IMR-90 (cell line): Measurements from ENCODE around the gene SSR3. TPM values are rescaled to one million over a fixed set of nuclear protein-coding genes. Genes with fewer than 3 reads are reported as not detected.

Source experiments
- ATAC-seq: fragments of 200-7000 bp; cut with Tn5 transposase; 2 replicates; pipeline ENCODE4 v1.9.1; 2020; ENCODE audit warnings: low read depth, mild to moderate bottlenecking, moderate library complexity
- BruUV-seq: library from RNA; stranded (reverse); fragments of 400-500 nt; replicated peaks from 2 replicates; lab custom pipeline; 2021; lab: Mats Ljungman, UMichigan
- CTCF ChIA-PET: fragments of 300-600 bp; formaldehyde crosslinking; extraction: SDS; loops from one replicate; lab custom pipeline; 2021; ENCODE audit warnings: antibody characterized with exemption; lab: Yijun Ruan, JAX
- POLR2A ChIA-PET: fragments of 300-600 bp; sonication (Branson Sonifier 250); formaldehyde crosslinking; loops from one replicate; lab custom pipeline; 2022; ENCODE audit warnings: antibody characterized with exemption; ENCODE audit not compliant: unreplicated experiment; lab: Charles Lee
- DNase-seq: peaks from one replicate; pipeline ENCODE4 v3.0.0; 2013
- H2AFZ ChIP-seq: replicated peaks from 2 replicates; pipeline ENCODE3; 2013; ENCODE audit warnings: low read length, mild to moderate bottlenecking; ENCODE audit not compliant: poor library complexity
- H2AK5ac ChIP-seq: 2 replicates; pipeline ENCODE4 v1.6.1; 2013; ENCODE audit warnings: low read depth, low read length, inconsistent platforms
- H2AK9ac ChIP-seq: replicated peaks from 2 replicates; pipeline ENCODE3; 2013; ENCODE audit warnings: mild to moderate bottlenecking, low read depth, low read length, moderate library complexity; ENCODE audit not compliant: poor library complexity
- H2BK120ac ChIP-seq: 2 replicates; pipeline ENCODE4 v1.6.1; 2013; ENCODE audit warnings: low read depth, low read length, inconsistent platforms
- H2BK15ac ChIP-seq: 3 replicates; pipeline ENCODE4 v1.6.1; 2013; ENCODE audit warnings: low read depth, low read length, inconsistent platforms
- H2BK20ac ChIP-seq: 2 replicates; pipeline ENCODE4 v1.6.1; 2013; ENCODE audit warnings: low read depth, mild to moderate bottlenecking, inconsistent platforms, low read length, moderate library complexity
- H2BK5ac ChIP-seq: 2 replicates; pipeline ENCODE4 v1.6.1; 2013; ENCODE audit warnings: mild to moderate bottlenecking, low read depth, low read length, inconsistent platforms; ENCODE audit not compliant: poor library complexity, severe bottlenecking
- H3K14ac ChIP-seq: replicated peaks from 2 replicates; pipeline ENCODE4 v1.6.1; 2013; ENCODE audit warnings: low read depth, low read length, inconsistent platforms
- H3K18ac ChIP-seq: 2 replicates; pipeline ENCODE4 v1.6.1; 2013; ENCODE audit warnings: low read depth, low read length, control low read depth
- H3K23ac ChIP-seq: 2 replicates; pipeline ENCODE4 v1.6.1; 2013; ENCODE audit warnings: low read depth, low read length, inconsistent platforms
- H3K27ac ChIP-seq: 2 replicates; pipeline ENCODE4 v1.5.1; 2013; ENCODE audit warnings: mild to moderate bottlenecking, control low read depth, low read length; ENCODE audit not compliant: insufficient read depth
- H3K27me3 ChIP-seq: 2 replicates; pipeline ENCODE4 v1.6.1; 2013; ENCODE audit warnings: low read length; ENCODE audit not compliant: control insufficient read depth, insufficient read depth
- H3K36me3 ChIP-seq: 2 replicates; pipeline ENCODE4 v1.6.1; 2013; ENCODE audit warnings: low read length, mixed read lengths; ENCODE audit not compliant: control insufficient read depth, insufficient read depth
- H3K4ac ChIP-seq: 2 replicates; pipeline ENCODE4 v1.6.1; 2013; ENCODE audit warnings: low read depth, low read length, inconsistent platforms
- H3K4me1 ChIP-seq: 2 replicates; pipeline ENCODE4 v1.6.1; 2013; ENCODE audit warnings: low read length, mixed read lengths; ENCODE audit not compliant: control insufficient read depth, insufficient read depth
- H3K4me2 ChIP-seq: 2 replicates; pipeline ENCODE4 v1.6.1; 2013; ENCODE audit warnings: low read depth, mild to moderate bottlenecking, control low read depth, low read length, moderate library complexity
- H3K4me3 ChIP-seq: 2 replicates; pipeline ENCODE4 v1.5.1; 2013; ENCODE audit warnings: low read depth, mild to moderate bottlenecking, control low read depth, low read length, moderate library complexity; ENCODE audit not compliant: insufficient read depth
- H3K56ac ChIP-seq: 2 replicates; pipeline ENCODE4 v1.6.1; 2013; ENCODE audit warnings: low read length, inconsistent platforms; ENCODE audit not compliant: insufficient read depth; ENCODE audit errors: extremely low read depth
- H3K79me1 ChIP-seq, 2 experiments: 2 replicates each; pipeline ENCODE4 v1.6.1; 2013; ENCODE audit warnings: low read length in 2 of 2, inconsistent platforms in 1 of 2, low read depth in 1 of 2
- H3K9ac ChIP-seq: 2 replicates; pipeline ENCODE4 v1.6.1; 2013; ENCODE audit warnings: low read depth, low read length, control low read depth
- H3K9me1 ChIP-seq: 2 replicates; pipeline ENCODE4 v1.6.1; 2013; ENCODE audit warnings: low read length, inconsistent platforms; ENCODE audit not compliant: insufficient read depth
- H3K9me3 ChIP-seq: 2 replicates; pipeline ENCODE4 v1.6.1; 2013; ENCODE audit warnings: low read length; ENCODE audit not compliant: control insufficient read depth, insufficient read depth
- H4K20me1 ChIP-seq: 2 replicates; pipeline ENCODE4 v1.6.1; 2013; ENCODE audit warnings: low read length, inconsistent platforms; ENCODE audit not compliant: insufficient read depth
- H4K5ac ChIP-seq: 2 replicates; pipeline ENCODE4 v1.6.1; 2013; ENCODE audit warnings: mild to moderate bottlenecking, low read depth, low read length, control low read depth
- H4K8ac ChIP-seq, 2 experiments: 2 replicates each; pipeline ENCODE4 v1.6.1; 2013; ENCODE audit warnings: low read depth in 2 of 2, low read length in 2 of 2, control low read depth in 1 of 2, inconsistent platforms in 1 of 2
- H4K91ac ChIP-seq: 2 replicates; pipeline ENCODE4 v1.6.1; 2013; ENCODE audit warnings: low read depth, low read length, inconsistent platforms; ENCODE audit not compliant: insufficient read depth
- BHLHE40 ChIP-seq: fragments of 150-350 bp; IDR thresholded peaks from 2 replicates; pipeline ENCODE4 v1.6.1; 2016; ENCODE audit warnings: mild to moderate bottlenecking, low read depth, low read length
- CEBPB ChIP-seq: IDR thresholded peaks from 2 replicates; pipeline ENCODE4 v1.6.1; 2012; ENCODE audit warnings: low read depth, low read length, improper control_type of control experiment
- CHD1 ChIP-seq: IDR thresholded peaks from 2 replicates; pipeline ENCODE4 v1.6.1; 2012; ENCODE audit warnings: low read depth, low read length, improper control_type of control experiment
- CTCF ChIP-seq: conservative IDR thresholded peaks from 2 replicates; pipeline ENCODE4 v1.5.1; 2012; ENCODE audit warnings: mild to moderate bottlenecking, low read depth, low read length, improper control_type of control experiment
- ELK1 ChIP-seq: fragments of 150-350 bp; IDR thresholded peaks from 2 replicates; pipeline ENCODE4 v1.6.1; 2016; ENCODE audit warnings: low read depth, mild to moderate bottlenecking, low read length, moderate library complexity, borderline replicate concordance
- FOS ChIP-seq: fragments of 150-350 bp; IDR thresholded peaks from 2 replicates; pipeline ENCODE4 v1.6.1; 2016; ENCODE audit warnings: low read depth, low read length
- MAFK ChIP-seq: IDR thresholded peaks from 2 replicates; pipeline ENCODE4 v1.6.1; 2012; ENCODE audit warnings: low read depth, low read length, improper control_type of control experiment
- MAZ ChIP-seq: IDR thresholded peaks from 2 replicates; pipeline ENCODE4 v1.6.1; 2012; ENCODE audit warnings: low read depth, mild to moderate bottlenecking, low read length, improper control_type of control experiment, moderate library complexity, borderline replicate concordance
- MXI1 ChIP-seq: IDR thresholded peaks from 2 replicates; pipeline ENCODE4 v1.6.1; 2012; ENCODE audit warnings: low read depth, mild to moderate bottlenecking, low read length, moderate library complexity, borderline replicate concordance
- NFE2L2 ChIP-seq: fragments of 150-350 bp; IDR thresholded peaks from 2 replicates; pipeline ENCODE4 v1.6.1; 2016; ENCODE audit warnings: low read depth, mild to moderate bottlenecking, low read length
- POLR2A ChIP-seq: IDR thresholded peaks from 2 replicates; pipeline ENCODE4 v1.6.1; 2012; ENCODE audit warnings: mild to moderate bottlenecking, low read depth, low read length
- RAD21 ChIP-seq: IDR thresholded peaks from 2 replicates; pipeline ENCODE4 v1.6.1; 2012; ENCODE audit warnings: low read length, improper control_type of control experiment
- RCOR1 ChIP-seq: IDR thresholded peaks from 2 replicates; pipeline ENCODE4 v1.6.1; 2012; ENCODE audit warnings: mild to moderate bottlenecking, low read length, improper control_type of control experiment; ENCODE audit not compliant: insufficient replicate concordance
- RFX5 ChIP-seq: IDR thresholded peaks from 2 replicates; pipeline ENCODE4 v1.8.0; 2012; ENCODE audit warnings: low read depth, mild to moderate bottlenecking, low read length, moderate library complexity
- SMC3 ChIP-seq: fragments of 150-350 bp; IDR thresholded peaks from 2 replicates; pipeline ENCODE4 v1.6.1; 2016; ENCODE audit warnings: low read depth, mild to moderate bottlenecking, antibody characterized with exemption, low read length, moderate library complexity
- USF2 ChIP-seq: fragments of 150-350 bp; IDR thresholded peaks from 2 replicates; pipeline ENCODE4 v1.6.1; 2017; ENCODE audit warnings: mild to moderate bottlenecking, antibody characterized with exemption, low read length, low read depth
- dilution Hi-C: fragments of 300-500 bp; cut with HindIII; formaldehyde crosslinking; loops from one replicate; pipeline ENCODE4 v1.14.3; 2018; ENCODE audit warnings: low sequenced_read_pairs; ENCODE audit not compliant: unreplicated experiment
- in situ Hi-C: fragments of 300-500 bp; cut with MboI; formaldehyde crosslinking; loops from 3 replicates; pipeline ENCODE4 v1.14.3; 2019; ENCODE audit warnings: low sequenced_read_pairs, inconsistent platforms, mixed read lengths
- intact Hi-C: fragments of 100-400 bp; cut with micrococcal nuclease; formaldehyde crosslinking; loops from 2 replicates; pipeline ENCODE4 v1.10.0; 2022
- polyA plus RNA-seq, 3 experiments: library from polyadenylated mRNA; depleted of rRNA; stranded (reverse); fragments of >200 nt; gene quantifications; 2 replicates each; pipeline ENCODE4 v1.2.3, GENCODE V29; 2012; ENCODE audit warnings: low replicate concordance in 1 of 3
- total RNA-seq: library from RNA; depleted of rRNA; stranded (reverse); fragments of >200 nt; gene quantifications from 2 replicates; pipeline ENCODE4 v1.2.3, GENCODE V29; 2012

Gene SSR3
- total and polyA plus RNA-seq, 2 of the 4 experiments (the other 2 are of a cell fraction): 246 to 608 TPM

- Histone ChIP-seq H2BK5ac (no peak overlapping the region), H2BK20ac (no peak overlapping the region), H3K14ac (no peak overlapping the region), H3K18ac (no peak overlapping the region), H2BK120ac (no peak overlapping the region), H3K9me3 (no peaks in the 10 kb centered on the region), H2BK15ac (no peak overlapping the region), H3K79me1 (no peaks in the 10 kb centered on the region), H3K4me3 (no peak overlapping the region), H3K9me1 (0 out of 2 replicates have a peak, but pooled peaks cover 3% of the 10 kb centered on the region), H4K91ac (no peak overlapping the region), H3K4me2 (peak overlapping the region; percentile 77; the same call in 1 of the 2 replicates), H2AFZ (no peak overlapping the region), H3K4ac (no peak overlapping the region), H4K8ac (no peak overlapping the region), H4K20me1 (no peaks in the 10 kb centered on the region), H2AK9ac (no peak overlapping the region), H3K9ac (no peak overlapping the region), H3K56ac (no peak overlapping the region), H2AK5ac (no peak overlapping the region), H3K36me3 (no peaks in the 10 kb centered on the region), H3K23ac (no peak overlapping the region), H3K4me1 (peaks cover 2% of the 10 kb centered on the region), H4K5ac (no peak overlapping the region), H3K27ac (no peak overlapping the region), H3K27me3 (no peaks in the 10 kb centered on the region)
- ChIA-PET POLR2A (no interaction called here), CTCF (interaction anchor here (0.6 kb wide), 1 partner anchor 25 kb away, joined by 3 read pairs; no protein-coding TSS in a partner anchor)
- in situ Hi-C loops (no loop called here), intact Hi-C loops (no loop called here), dilution Hi-C loops (no loop called here)
- no peak for TF ChIP-seq NFE2L2
- TF ChIP-seq CHD1: no peak
- TF ChIP-seq SMC3: no peak
- TF ChIP-seq FOS: no peak
- no peak for TF ChIP-seq ELK1
- no peak for TF ChIP-seq MXI1
- no peak for TF ChIP-seq RAD21
- TF ChIP-seq BHLHE40: no peak
- no peak for TF ChIP-seq RFX5
- TF ChIP-seq USF2: no peak
- no peak for TF ChIP-seq MAFK
- TF ChIP-seq CEBPB: no peak
- TF ChIP-seq CTCF: no peak
- TF ChIP-seq POLR2A: no peak
- no peak for TF ChIP-seq RCOR1
- TF ChIP-seq MAZ: no peak
- no TSS peak for BruUV-seq
- ATAC-seq (no peak), DNase-seq (no peak)
Observed at GRCh38 chr3:156593814-156594213, 38.9 kb upstream of the SSR3 start.
